A549 (cell line): ENCODE data around the gene PTPRN2. TPM values are rescaled to one million over a fixed set of nuclear protein-coding genes. Genes with fewer than 3 reads are reported as not detected.

Experiments
- ATAC-seq, 2 experiments: fragments of 200-7000 bp in 1 of 2; fragments of >200 bp in 1 of 2; cut with Nextera tagmentation in 1 of 2; cut with Tn5 transposase in 1 of 2; 3 replicates each; pipeline versions ENCODE4 v1.8.0 to v1.9.1; 2018 to 2020; ENCODE audit warnings: mild to moderate bottlenecking in 1 of 2, moderate library complexity in 1 of 2
- CTCF ChIA-PET: fragments of 300-600 bp; sonication (Branson Sonifier 250); formaldehyde crosslinking; extraction: SDS; loops from one replicate; lab custom pipeline; 2021; ENCODE audit warnings: antibody characterized with exemption, inconsistent platforms; lab: Yijun Ruan, JAX
- POLR2A ChIA-PET: fragments of 350-600 bp; formaldehyde crosslinking; extraction: SDS; loops from one replicate; lab custom pipeline; 2021; ENCODE audit warnings: antibody characterized with exemption, inconsistent platforms; lab: Yijun Ruan, JAX
- DNase-seq, 2 experiments: peaks; one replicate each; pipeline versions ENCODE4 v3.0.0 to v3.0.0-alpha.2; 2011 to 2016; ENCODE audit warnings: low read depth in 1 of 2, low spot score in 1 of 2
- FAIRE-seq: peaks from 2 replicates; lab custom pipeline; 2011; peaks lifted over from hg19 to GRCh38; lab: Jason Lieb, UNC
- H3K27ac ChIP-seq, 2 experiments: fragments of >200 bp; sonication (Bioruptor Twin); formaldehyde crosslinking; 3 replicates each; pipeline ENCODE4 v1.5.1; 2016 to 2017
- H3K4me1 ChIP-seq: fragments of >200 bp; sonication (Bioruptor Twin); formaldehyde crosslinking; 3 replicates; pipeline ENCODE4 v1.6.1; 2016
- H3K4me2 ChIP-seq: fragments of >200 bp; sonication (Bioruptor Twin); formaldehyde crosslinking; 3 replicates; pipeline ENCODE4 v1.6.1; 2016
- H3K4me3 ChIP-seq: fragments of >200 bp; sonication (Bioruptor Twin); formaldehyde crosslinking; 3 replicates; pipeline ENCODE4 v1.5.1; 2016
- H3K9me3 ChIP-seq: fragments of >200 bp; sonication (Bioruptor Twin); formaldehyde crosslinking; 3 replicates; pipeline ENCODE4 v1.6.1; 2016
- ATOH8 ChIP-seq: fragments of 250-450 bp; sonication (Bioruptor Pico); IDR thresholded peaks from 2 replicates; pipeline ENCODE4 v1.5.0; 2020; ENCODE audit warnings: low read depth, mild to moderate bottlenecking, moderate library complexity
- CBX2 ChIP-seq: fragments of 200-600 bp; sonication (generic); IDR thresholded peaks from 2 replicates; pipeline ENCODE4 v1.6.1; 2016; ENCODE audit warnings: low read depth, mild to moderate bottlenecking, borderline replicate concordance
- CBX8 ChIP-seq: fragments of 200-600 bp; sonication (generic); IDR thresholded peaks from 2 replicates; pipeline ENCODE4 v1.6.1; 2016
- CEBPB ChIP-seq, 2 experiments: fragments of >200 bp in 1 of 2; sonication (Bioruptor Twin) in 1 of 2; formaldehyde crosslinking in 1 of 2; IDR thresholded peaks; 2 replicates each; pipeline ENCODE4 v1.6.1; 2012 to 2016
- EHF ChIP-seq: fragments of 250-450 bp; sonication (Bioruptor Pico); IDR thresholded peaks from 2 replicates; pipeline ENCODE4 v1.5.0; 2020; ENCODE audit warnings: mild to moderate bottlenecking
- ELK1 ChIP-seq: fragments of 150-350 bp; IDR thresholded peaks from 2 replicates; pipeline ENCODE4 v1.6.1; 2014; ENCODE audit warnings: low read depth, mild to moderate bottlenecking, low read length
- FOSL2 ChIP-seq, 2 experiments: fragments of 450-650 bp in 1 of 2; fragments of >200 bp in 1 of 2; sonication (Bioruptor Twin) in 1 of 2; formaldehyde crosslinking; IDR thresholded peaks; 2 replicates each; pipeline versions ENCODE4 v1.5.0 to v1.6.1; 2016 to 2020; ENCODE audit warnings: mild to moderate bottlenecking in 1 of 2, moderate library complexity in 1 of 2
- HDAC2 ChIP-seq: fragments of 200-600 bp; sonication (generic); IDR thresholded peaks from 2 replicates; pipeline ENCODE4 v1.6.1; 2016
- HEYL ChIP-seq: fragments of 250-450 bp; sonication (Bioruptor Pico); IDR thresholded peaks from 2 replicates; pipeline ENCODE4 v1.8.0; 2021; ENCODE audit warnings: mild to moderate bottlenecking, moderate library complexity
- HOXB5 ChIP-seq: fragments of 250-450 bp; sonication (Bioruptor Pico); IDR thresholded peaks from 2 replicates; pipeline ENCODE4 v1.5.0; 2020; ENCODE audit warnings: mild to moderate bottlenecking, moderate library complexity
- JUN ChIP-seq, 2 experiments: fragments of >200 bp; sonication (Bioruptor Twin); formaldehyde crosslinking; IDR thresholded peaks; 2 replicates in 1 of 2; 3 replicates in 1 of 2; pipeline ENCODE4 v1.6.1; 2016 to 2017
- MAFK ChIP-seq: fragments of 450-650 bp; IDR thresholded peaks from 2 replicates; pipeline ENCODE4 v1.6.1; 2014; ENCODE audit not compliant: partially characterized antibody
- MAZ ChIP-seq: fragments of 150-350 bp; IDR thresholded peaks from 2 replicates; pipeline ENCODE4 v1.6.1; 2014; ENCODE audit warnings: antibody characterized with exemption, low read depth, low read length, borderline replicate concordance
- NR3C1 ChIP-seq: fragments of >200 bp; sonication (Bioruptor Twin); formaldehyde crosslinking; IDR thresholded peaks from 3 replicates; pipeline ENCODE4 v1.6.1; 2017
- PBX3 ChIP-seq: IDR thresholded peaks from 2 replicates; pipeline ENCODE4 v1.6.1; 2012
- RAD21 ChIP-seq, 2 experiments: fragments of >200 bp in 1 of 2; sonication (Bioruptor Twin) in 1 of 2; formaldehyde crosslinking in 1 of 2; IDR thresholded peaks in 1 of 2; conservative IDR thresholded peaks in 1 of 2; 2 replicates in 1 of 2; 3 replicates in 1 of 2; pipeline ENCODE4 v1.6.1; 2012 to 2018; ENCODE audit warnings: inconsistent platforms in 1 of 2
- RARB ChIP-seq: fragments of 250-450 bp; sonication (Bioruptor Pico); IDR thresholded peaks from 2 replicates; pipeline ENCODE4 v1.8.0; 2021; ENCODE audit warnings: mild to moderate bottlenecking, moderate library complexity
- SREBF2 ChIP-seq: fragments of 450-650 bp; IDR thresholded peaks from 2 replicates; pipeline ENCODE4 v1.6.1; 2014; ENCODE audit warnings: mild to moderate bottlenecking, moderate library complexity
- ZFP36 ChIP-seq: fragments of 450-650 bp; IDR thresholded peaks from 2 replicates; pipeline ENCODE4 v1.6.1; 2014; ENCODE audit warnings: borderline replicate concordance; ENCODE audit not compliant: partially characterized antibody
- ZSCAN20 ChIP-seq: fragments of 250-450 bp; sonication (Bioruptor Pico); IDR thresholded peaks from 2 replicates; pipeline ENCODE4 v1.8.0; 2022; ENCODE audit warnings: mild to moderate bottlenecking, moderate library complexity
- WGBS: methylation state at CpG from one replicate; pipeline ENCODE4 v1.1.6; 2017; ENCODE audit errors: missing lambda C conversion rate; 5-methylcytosine and 5-hydroxymethylcytosine counted together
- polyA plus RNA-seq, 4 experiments: library from polyadenylated mRNA; depleted of rRNA in 3 of 4; stranded (reverse); fragments of >200 nt; fragmentation: RNase III in 1 of 4; extraction: RNeasy Plus Mini Kit Qiagen cat#74134 plus additional on column Dnase treatment in 1 of 4; gene quantifications; 2 replicates in 3 of 4; 3 replicates in 1 of 4; pipeline ENCODE4 v1.2.3, GENCODE V29; 2011 to 2017

PTPRN2 gene
- polyA plus RNA-seq, 2 of the 4 experiments (the other 2 are of a cell fraction) = 0.41 to 1.2 TPM

GRCh38 chr7:157619753-157620525 is 967.7 kb downstream of the PTPRN2 start:
- POLR2A ChIA-PET = no interaction called here
- H3K4me2 ChIP-seq = no peak overlapping the region
- WGBS = 65% methylated on average over 26 of the region's 26 CpGs
- TF ChIP-seq HEYL (CRISPR knock-in tag) = no peak
- TF ChIP-seq CEBPB (IDR thresholded peaks at IDR 0.05) = no peak
- TF ChIP-seq JUN (IDR thresholded peaks at IDR 0.05) = no peak
- TF ChIP-seq ZFP36 = no peak
- no peak for TF ChIP-seq RARB (CRISPR knock-in tag)
- TF ChIP-seq ZSCAN20 (CRISPR knock-in tag) = no peak
- no peak for TF ChIP-seq MAFK
- no peak for TF ChIP-seq SREBF2
- TF ChIP-seq CBX2 = no peak
- TF ChIP-seq FOSL2 (IDR thresholded peaks at IDR 0.05) = no peak
- TF ChIP-seq FOSL2 (CRISPR knock-in tag; IDR thresholded peaks at IDR 0.05) = no peak
- no peak for TF ChIP-seq HDAC2
- no peak for TF ChIP-seq MAZ
- no peak for TF ChIP-seq RAD21 (conservative IDR thresholded peaks at IDR 0.05 in 1 of 2, IDR thresholded peaks at IDR 0.05 in 1 of 2)
- no peak for TF ChIP-seq ELK1
- TF ChIP-seq HOXB5 (CRISPR knock-in tag) = no peak
- H3K4me3 ChIP-seq = no peak overlapping the region
- H3K27ac ChIP-seq = no peak overlapping the region
- ATAC-seq = no peak; a peak in 2 of 6 replicates
- no peak for DNase-seq
- no peak for FAIRE-seq
- H3K9me3 ChIP-seq = no peaks in the 10 kb centered on the region
- no peaks in the 10 kb centered on the region for H3K4me1 ChIP-seq
- CTCF ChIA-PET = no interaction called here

- Histone ChIP-seq H3K4me1 (no peaks in the 10 kb centered on the region), H3K4me3 (no peak overlapping the region), H3K9me3 (no peaks in the 10 kb centered on the region), H3K27ac (no peak overlapping the region), H3K4me2 (no peak overlapping the region)
- ChIA-PET POLR2A (no interaction called here), CTCF (no interaction called here)
- ATAC-seq (no peak), DNase-seq (no peak), FAIRE-seq (no peak)
- TF ChIP-seq EHF (CRISPR knock-in tag) = no peak
- no peak for TF ChIP-seq CEBPB (IDR thresholded peaks at IDR 0.05)
- TF ChIP-seq PBX3 = no peak
- TF ChIP-seq MAFK = no peak
- TF ChIP-seq NR3C1 = no peak
- TF ChIP-seq CBX8 = no peak
- TF ChIP-seq ATOH8 (CRISPR knock-in tag) = no peak
- 38% methylated on average over 16 of the region's 21 CpGs for WGBS
Measured at GRCh38 chr7:157618823-157619606, 968.6 kb downstream of the PTPRN2 start.
